Glomerular endothelial cell (primary cell): ENCODE results near the gene SGPL1. TPM values are rescaled to one million over a fixed set of nuclear protein-coding genes. Genes with fewer than 3 reads are reported as not detected.

Experiments used
- DNase-seq: peaks from one replicate; pipeline ENCODE4 v3.0.0-alpha.2; 2011; ENCODE audit warnings: low read depth, low spot score; ENCODE audit errors: extremely low read depth
- total RNA-seq: library from RNA; depleted of rRNA; stranded (reverse); fragments of >200 nt; gene quantifications from 2 replicates; pipeline ENCODE4 v1.2.3, GENCODE V29; 2015

SGPL1 gene
- total RNA-seq, 1 donor from 2014 or later = 24.2 TPM

GRCh38 chr10:70902661-70903261 is 87.0 kb downstream of the SGPL1 start:
- no peak for DNase-seq

- no peak for DNase-seq
Observed at GRCh38 chr10:70903262-70903921, 87.6 kb downstream of the SGPL1 start.

- no peak for DNase-seq
Observed at GRCh38 chr10:70905071-70906021, 89.6 kb downstream of the SGPL1 start.

- no peak for DNase-seq
Observed at GRCh38 chr10:70906031-70906783, 90.5 kb downstream of the SGPL1 start.

GRCh38 chr10:70906953-70907636 is 91.3 kb downstream of the SGPL1 start:
- DNase-seq = no peak

GRCh38 chr10:70907637-70908405 is 92.1 kb downstream of the SGPL1 start:
- no peak for DNase-seq

- DNase-seq = no peak
Observed at GRCh38 chr10:70908406-70909296, 92.9 kb downstream of the SGPL1 start.

- no peak for DNase-seq
Observed at GRCh38 chr10:70909326-70909935, 93.7 kb downstream of the SGPL1 start.

GRCh38 chr10:70910486-70911341 is 95.0 kb downstream of the SGPL1 start:
- DNase-seq = no peak

GRCh38 chr10:70911386-70911785 is 95.6 kb downstream of the SGPL1 start:
- no peak for DNase-seq

- no peak for DNase-seq
Observed at GRCh38 chr10:70912556-70912955, 96.8 kb downstream of the SGPL1 start.

- DNase-seq = no peak
Observed at GRCh38 chr10:70913191-70913892, 97.6 kb downstream of the SGPL1 start.

GRCh38 chr10:70913893-70914240 is 98.1 kb downstream of the SGPL1 start:
- no peak for DNase-seq

- no peak for DNase-seq
Observed at GRCh38 chr10:70914316-70914864, 98.6 kb downstream of the SGPL1 start.

- DNase-seq = no peak
Observed at GRCh38 chr10:70915206-70915605, 99.5 kb downstream of the SGPL1 start.

- DNase-seq = no peak
Observed at GRCh38 chr10:70915806-70916205, 100.1 kb downstream of the SGPL1 start.
